Measurements from ENCODE around the gene GRK3.
"Not testable (repeated sequence)": the region's sequence is repeated elsewhere in the genome, so short reads cannot be mapped to it uniquely, and the experiment has no call there.

Gene GRK3

DNA sequence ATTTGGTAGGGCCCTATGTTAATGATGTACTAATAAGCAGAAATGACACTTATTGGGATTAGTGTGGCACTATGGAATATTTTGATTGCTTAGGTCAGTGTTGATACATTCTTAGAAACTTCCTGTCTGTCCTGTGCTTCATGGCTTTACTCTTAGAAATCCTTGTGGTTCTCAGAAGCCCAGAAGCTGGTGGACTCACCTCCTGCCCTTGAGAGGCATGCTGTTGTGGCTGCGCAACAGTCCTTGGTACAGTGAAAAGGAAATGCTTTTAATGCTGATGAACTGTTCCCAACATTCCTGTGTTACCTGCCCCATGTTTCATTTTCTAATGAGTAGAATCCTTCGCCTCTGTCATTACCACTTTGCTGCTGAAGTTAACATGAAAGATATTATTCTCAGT is 125.2 kb downstream of the GRK3 start:
- no peak overlapping the region for H3K27ac ChIP-seq
- no peak overlapping the region for H3K4me3 ChIP-seq

DNA sequence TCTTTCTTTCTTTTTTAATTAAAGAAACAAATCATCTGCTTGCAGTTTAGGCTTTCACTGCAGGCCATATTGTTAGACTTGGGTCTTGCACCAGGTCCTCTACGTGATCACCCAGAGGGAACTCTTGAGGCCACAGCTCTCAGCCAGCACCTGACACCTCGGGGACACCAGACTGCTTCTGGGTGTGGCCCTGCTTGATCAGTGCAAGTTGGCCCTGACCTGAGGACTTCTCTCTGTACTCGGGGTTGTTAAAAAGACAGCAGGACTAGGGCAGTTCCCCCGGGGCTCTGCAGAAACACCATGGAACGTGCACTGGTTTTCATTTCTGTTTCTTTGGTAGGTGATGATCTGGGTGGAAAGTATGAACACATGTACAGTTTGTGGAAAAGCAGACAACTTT is 126.3 kb downstream of the GRK3 start:
- Histone ChIP-seq H3K27ac (no peak overlapping the region), H3K4me3 (no peak overlapping the region)

DNA sequence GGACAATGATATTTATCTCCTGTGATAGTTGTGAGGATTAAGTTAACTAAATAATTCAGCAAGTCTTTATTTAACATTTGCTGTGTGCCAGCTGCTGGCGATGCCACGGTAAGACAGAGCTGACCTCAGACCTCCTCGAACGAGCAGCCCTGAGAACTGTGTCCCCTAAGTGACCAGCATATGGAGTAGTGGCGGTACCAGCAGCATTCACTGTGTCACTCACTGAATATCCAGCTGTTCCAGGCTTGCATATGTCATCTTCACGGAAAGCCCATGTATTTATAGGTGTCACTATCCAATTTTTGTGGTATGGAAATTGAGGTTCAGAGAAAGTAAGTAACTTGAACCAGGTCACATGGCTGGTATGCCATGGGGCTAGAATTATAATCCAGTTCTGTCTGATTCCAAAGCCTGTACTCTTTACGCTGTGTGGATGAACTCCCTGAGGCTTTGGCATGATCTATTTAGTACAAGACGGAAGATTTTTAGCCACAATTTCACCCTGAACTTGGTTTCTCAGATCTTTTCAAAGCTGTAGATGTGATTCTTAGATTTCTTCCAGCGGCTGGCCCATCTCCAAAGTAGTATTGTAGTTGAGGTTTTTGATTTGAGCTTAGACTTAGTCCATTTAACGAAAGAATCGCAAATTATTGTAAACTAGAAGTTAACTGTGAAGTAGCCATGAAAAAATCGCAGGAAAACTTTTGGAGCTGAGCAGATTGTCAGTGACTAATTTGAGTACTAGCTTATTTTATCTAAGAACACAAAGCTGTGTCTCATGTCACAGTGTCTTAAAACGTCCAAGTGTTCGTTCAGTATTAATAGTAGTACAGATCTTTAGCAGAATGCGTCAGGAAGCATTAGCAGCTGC is 128.2 kb downstream of the GRK3 start:
- no peak overlapping the region for H3K27ac ChIP-seq
- H3K4me3 ChIP-seq = no peak overlapping the region

DNA sequence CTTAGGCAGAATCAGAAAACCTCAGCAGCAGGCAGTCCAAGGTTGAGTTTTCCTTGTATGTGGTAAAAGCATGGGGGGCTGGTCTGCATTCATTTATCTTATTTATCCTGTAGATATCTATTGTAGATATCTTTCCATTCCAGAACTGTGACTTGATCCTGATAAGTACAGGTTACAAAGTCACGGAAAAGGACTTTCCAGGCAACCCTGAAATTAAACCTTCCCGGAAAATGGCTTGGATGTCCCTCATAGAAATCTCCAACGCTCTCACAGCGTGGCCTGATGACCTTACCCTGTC is 128.7 kb downstream of the GRK3 start:
- H3K27ac ChIP-seq = no peak overlapping the region
- no peak overlapping the region for H3K4me3 ChIP-seq

DNA sequence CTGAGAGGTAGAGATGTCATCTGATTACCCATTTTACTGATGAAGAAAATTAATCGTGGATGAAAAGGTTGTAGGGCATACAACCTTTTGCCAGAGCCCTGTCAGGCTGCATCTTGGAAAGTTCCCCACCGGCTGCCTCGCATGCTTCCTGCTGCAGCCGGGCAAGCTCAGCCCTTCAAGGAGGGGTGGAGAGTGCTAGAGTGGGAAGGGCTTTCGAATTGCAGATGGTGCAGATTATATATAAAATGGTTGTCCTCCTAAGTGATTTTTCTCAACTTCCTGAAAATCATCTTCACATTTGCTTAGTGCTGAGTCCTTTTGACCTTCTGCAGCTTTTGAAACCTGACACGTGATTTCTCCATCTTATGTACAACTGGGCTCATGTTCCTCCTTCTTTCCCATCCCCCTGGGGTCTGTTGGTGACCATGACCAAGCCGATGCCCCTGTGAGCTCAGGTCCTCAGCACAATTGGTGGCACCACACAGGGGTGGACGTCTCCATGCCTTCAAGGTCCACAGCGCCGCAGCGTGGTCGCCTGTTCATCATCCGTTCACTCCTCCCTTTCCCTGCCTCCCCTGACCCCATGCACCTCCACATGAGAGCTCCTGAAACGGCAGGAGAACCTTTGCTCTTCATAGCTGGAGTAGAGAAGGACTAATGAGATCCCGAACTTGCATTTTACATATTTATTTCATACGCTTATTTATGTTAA is 129.9 kb downstream of the GRK3 start:
- H3K4me3 ChIP-seq = no peak overlapping the region
- no peak overlapping the region for H3K27ac ChIP-seq

DNA sequence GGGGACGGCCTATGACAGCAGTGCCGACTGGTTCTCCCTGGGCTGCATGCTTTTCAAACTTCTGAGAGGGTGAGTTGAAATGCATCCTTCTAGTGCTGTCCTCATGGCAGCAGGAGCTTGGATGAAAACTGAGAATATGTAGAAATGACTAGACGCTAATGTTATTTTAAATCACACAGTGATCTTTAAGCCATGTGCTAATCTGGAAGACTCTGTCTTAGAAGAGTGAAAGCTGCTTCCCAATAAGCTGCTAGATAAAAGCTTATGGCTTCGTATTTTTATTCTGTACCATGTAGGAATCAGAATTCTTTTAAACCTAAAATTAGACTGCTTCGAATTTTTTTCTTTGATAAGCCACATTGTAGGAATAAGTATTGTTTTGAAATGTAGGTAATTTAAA is 130.7 kb downstream of the GRK3 start:
- no peak overlapping the region for H3K4me3 ChIP-seq
- H3K27ac ChIP-seq = no peak overlapping the region

DNA sequence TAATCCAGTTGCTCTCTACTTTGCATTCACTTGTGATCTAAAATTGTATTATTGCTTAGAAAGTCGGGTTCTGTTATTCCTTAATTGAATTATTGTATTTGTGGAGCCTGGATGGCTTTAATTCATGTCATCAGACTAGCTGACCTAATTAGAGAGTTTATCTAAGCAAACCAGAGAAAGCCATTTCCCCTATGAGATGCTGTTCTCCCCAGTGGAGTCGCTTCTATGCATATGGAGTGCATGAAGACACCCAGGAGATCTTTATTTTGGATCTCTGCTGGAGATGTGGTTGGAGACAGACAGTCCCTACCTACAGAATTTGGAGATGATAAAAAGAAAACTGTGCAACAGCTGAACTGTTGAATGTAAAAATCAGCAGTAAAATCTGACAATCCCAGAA is 132.3 kb downstream of the GRK3 start:
- Histone ChIP-seq H3K27ac (no peak overlapping the region), H3K4me3 (no peak overlapping the region)

DNA sequence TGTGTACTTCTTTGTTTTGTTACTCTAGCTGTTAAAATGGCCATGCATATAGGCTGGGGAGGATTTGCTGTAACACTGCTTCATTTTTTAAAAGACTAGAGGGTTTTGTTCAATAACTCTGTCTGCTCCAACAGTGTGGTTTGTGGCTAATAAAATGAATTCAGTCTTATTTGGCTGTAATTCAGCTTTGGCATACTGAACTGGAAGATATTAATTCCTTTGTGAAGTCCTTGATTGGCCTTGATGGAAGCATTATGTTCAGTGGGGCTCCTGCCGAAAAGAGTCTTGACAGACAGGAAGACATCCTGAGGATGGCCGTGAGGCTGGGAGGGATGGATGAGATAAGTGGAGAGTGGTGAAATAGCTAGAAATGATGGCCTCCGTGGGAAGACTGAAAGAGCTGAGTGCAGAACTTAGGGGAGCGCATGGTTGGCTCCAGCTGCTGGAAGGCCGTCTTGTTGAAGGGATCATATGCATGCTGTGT is 132.7 kb downstream of the GRK3 start:
- Histone ChIP-seq H3K27ac (no peak overlapping the region), H3K4me3 (no peak overlapping the region)

DNA sequence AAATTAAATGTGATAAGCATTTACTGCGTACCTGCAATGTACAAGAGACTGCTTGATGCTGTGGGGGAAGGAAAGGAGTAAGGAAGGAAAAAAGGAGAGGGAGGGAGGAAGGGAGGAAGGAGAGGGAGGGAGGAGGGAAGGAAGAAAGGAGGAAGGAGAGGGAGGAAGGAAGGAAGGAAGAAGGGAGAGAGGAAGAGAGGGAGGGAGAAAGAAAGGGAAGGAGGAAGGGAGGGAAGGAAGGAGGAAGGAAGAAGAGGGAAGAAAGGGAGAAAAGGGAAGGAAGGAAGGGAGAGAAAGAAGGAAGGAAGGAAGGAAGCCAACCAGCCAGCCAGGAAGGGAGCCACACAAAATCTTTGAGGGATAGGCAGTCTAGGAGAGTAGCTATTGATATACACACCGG is 133.5 kb downstream of the GRK3 start:
- Histone ChIP-seq H3K4me3 (no peak overlapping the region), H3K27ac (no peak overlapping the region)

DNA sequence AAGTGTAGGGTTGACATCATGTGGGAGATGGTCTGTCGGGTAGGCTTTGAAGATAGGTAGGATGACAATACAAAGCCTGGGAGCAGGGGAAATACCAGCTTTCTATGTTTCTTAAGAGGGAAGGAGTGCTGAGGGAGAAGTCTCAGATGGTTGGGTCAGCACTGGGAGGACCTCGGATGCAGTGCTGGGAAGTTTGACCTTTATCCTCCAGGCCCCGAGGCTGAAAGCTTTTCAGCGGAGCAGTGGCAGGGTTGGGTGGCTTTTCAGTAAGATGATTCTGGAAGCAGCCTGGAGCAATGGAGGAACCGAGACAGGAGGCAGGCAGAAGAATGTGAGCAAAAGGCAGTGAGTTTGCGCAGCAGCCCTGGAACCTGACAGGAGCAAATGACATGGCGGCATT is 134.0 kb downstream of the GRK3 start:
- Histone ChIP-seq H3K27ac (no peak overlapping the region), H3K4me3 (no peak overlapping the region)

DNA sequence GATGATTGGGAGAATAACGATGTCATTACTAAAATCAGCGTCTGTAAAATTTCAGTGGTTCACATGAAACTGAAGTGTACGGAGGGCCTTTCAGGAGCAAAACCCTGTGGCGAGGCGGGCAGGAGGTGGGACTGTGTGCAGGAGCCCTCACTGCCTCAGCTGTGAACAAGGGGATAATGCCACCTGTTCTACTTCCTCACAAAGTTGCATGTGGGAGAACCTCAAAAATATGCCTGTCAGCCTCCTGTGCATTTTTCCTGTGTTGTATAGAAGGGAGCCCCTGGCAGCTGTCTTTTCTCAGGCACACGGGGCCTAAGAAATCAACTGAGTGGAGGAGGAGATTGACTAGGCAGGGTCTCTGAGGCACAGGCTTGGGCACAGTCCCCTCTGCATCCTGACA is 134.5 kb downstream of the GRK3 start:
- no peak overlapping the region for H3K4me3 ChIP-seq
- H3K27ac ChIP-seq = no peak overlapping the region

DNA sequence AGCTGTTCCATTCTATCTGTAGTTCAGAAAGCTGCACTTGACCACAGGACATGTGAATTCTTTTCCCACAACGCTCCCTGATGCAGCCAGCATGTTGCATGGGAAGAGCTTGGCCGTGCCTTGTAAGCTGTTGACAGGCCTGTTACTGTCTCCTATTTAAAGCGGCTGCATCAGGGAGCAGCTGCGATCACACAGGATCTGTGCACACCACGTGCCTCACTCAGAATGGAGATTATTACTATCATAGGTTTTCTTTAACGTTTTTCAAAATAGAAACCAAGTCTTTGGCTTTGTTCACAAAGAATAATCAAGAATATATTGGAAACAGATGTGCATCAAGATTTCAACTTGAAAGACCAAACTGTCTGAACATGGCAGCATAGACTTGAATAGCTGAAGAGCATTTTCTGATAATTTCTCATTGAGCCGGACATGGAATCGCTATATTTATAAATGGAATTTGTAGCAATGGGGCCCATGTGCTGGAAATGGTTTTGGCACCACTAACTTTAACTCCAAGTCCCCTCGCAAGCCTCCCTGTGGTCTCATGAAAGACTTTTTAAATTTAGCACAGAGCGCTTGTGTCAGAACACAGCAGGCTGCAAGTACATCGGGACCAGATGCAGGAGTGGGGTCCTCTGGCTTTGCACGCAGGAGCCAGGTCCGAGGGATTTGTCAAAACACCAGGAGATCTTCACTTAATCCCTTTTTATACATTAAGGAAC is 136.7 kb downstream of the GRK3 start:
- H3K27ac ChIP-seq = peak overlapping the region in 2 of 21 experiments; percentile 20 to 43
- H3K4me3 ChIP-seq = no peak overlapping the region

DNA sequence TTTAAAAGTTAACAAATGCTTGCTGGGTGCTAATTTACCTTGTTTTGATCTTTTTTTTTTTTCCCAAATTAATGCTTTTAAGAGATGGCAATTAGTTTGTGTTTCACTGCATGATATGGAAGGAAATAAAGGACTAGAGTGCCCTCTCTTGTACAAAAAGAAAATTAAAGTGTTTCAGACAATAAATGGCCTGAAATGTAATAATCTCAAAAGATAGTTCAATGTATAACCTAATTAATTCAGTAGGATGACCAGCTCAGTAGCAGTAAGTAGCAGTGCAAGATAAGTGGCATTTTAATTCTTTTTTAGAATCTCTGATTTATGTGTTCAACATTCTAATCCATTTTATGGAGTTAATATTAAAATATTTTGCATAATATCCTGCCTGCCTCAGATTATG is 137.6 kb downstream of the GRK3 start:
- H3K27ac ChIP-seq = peak overlapping the region in 1 of 21 experiments; percentile 43
- no peak overlapping the region for H3K4me3 ChIP-seq

DNA sequence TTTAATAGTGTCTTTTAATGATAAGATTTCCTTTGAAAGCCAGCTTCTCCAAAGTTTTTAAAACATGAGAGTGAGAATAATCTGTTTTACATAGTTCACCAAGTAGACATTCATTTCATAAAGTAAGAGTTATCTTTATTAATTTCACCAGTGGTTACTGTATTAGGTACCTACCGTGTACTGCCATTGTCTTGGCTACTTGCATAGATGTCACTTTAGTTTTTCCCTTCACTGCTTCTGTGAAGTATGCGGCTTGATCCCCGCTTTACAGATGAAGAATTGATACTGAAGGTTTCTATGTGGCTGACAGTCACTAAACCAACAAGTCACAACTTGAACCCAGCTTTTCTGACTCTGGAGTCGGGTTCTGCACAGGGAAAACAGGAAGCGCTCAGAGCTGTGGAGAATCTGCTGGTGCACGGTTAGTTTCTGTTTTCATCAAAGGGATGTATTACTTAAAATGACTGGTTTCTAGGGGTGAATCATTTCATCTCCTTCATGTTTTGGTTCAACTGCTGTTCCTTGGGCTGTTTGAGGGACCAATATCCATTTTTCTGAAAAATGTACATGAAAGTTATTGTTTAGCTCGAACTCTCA is 138.2 kb downstream of the GRK3 start:
- Histone ChIP-seq H3K27ac (no peak overlapping the region), H3K4me3 (no peak overlapping the region)

DNA sequence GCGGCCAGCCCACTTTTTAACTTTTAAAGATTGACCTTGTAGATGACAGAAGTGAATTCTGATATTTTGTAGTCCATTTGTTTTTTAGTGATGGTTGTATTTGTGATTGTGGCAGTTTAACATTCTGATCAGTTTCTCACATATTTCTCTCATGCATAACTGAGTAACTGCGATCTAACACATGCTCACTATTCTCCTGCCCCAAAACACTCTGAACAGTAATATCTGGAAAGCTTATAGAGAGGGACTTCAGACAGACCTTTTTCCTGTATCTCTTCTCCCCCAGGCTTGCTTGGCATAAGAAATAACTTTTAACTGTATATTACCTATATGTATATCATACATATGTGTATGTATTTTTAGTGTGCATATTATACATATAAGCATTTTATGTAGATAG is 140.2 kb downstream of the GRK3 start:
- no peak overlapping the region for H3K4me3 ChIP-seq
- no peak overlapping the region for H3K27ac ChIP-seq

DNA sequence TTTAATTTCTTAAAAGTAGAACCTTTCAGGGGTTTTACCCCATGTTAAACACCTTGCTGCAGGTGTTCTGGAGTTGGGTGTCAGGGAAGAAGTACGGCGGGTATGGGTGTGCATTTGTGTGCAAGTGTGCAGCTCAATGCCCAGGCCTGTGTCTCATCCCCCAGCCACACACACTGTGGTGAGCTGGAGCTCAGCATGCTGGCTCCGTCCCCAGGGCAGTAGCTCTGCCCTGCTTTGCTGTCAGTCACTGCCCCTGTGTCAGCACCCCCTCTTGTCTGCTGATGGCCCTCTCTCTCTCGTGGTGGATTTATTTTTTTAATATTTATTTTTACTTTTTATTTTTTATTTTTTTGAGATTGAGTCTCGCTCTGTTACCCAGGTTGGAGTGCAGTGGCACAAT is 141.7 kb downstream of the GRK3 start:
- Histone ChIP-seq H3K27ac (no peak overlapping the region), H3K4me3 (no peak overlapping the region)

DNA sequence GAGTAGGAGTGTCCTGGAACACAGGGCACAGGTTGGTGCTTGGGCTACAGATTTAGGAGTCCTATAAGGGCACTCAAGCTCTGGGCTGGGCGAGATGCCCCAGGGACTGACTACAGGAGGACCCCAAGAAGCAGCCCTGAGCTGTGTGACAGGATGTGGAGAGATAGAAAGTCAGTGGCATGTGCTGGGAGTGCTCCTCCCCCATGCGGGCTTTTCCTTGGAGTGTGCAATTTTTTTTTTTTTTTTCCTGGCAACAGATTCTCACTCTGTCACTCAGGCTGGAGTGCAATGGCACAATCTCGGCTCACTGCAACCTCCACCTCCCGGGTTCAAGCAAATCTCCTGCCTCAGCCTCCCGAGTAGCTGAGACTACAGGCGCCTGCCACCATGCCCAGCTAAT is 144.0 kb downstream of the GRK3 start:
- not testable (repeated sequence) for H3K27ac ChIP-seq, H3K4me3 ChIP-seq

DNA sequence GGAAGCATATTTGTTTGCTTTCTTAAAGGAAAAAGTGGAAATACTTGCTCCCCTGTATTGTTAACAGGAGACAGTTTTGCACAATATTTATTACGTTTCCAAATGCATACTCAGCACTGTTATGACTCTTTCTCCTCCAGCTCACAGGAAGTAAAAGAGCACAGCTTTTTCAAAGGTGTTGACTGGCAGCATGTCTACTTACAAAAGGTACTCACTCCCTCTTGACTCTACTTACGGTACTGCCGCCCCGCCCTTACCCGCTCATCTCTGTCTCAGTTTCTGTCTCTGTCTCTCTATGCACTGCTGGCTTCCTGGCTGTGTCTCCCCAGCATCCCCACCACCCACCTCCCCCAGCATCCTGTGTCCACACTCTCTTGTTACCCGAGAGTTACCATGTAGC is 145.3 kb downstream of the GRK3 start:
- Histone ChIP-seq H3K27ac (no peak overlapping the region), H3K4me3 (no peak overlapping the region)

DNA sequence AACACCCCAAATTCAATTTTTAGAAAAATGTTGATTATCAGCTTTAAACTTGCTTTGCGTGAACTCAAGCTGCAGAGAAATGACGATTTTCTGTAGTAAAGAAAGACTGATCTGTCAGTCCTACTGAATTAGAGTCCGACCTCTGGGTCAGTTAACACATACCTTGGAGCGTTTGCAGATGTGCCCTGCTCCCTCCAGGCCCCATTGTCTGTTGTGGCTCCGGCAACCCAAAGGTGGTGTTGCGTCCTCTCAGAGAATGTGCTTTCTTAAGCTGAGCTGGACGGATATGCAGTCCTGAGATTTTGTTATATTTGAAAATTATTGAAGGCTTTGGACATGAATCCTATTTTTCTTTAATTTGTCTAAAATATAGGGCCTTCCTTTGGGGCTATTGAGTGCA is 146.0 kb downstream of the GRK3 start:
- Histone ChIP-seq H3K4me3 (no peak overlapping the region), H3K27ac (no peak overlapping the region)

DNA sequence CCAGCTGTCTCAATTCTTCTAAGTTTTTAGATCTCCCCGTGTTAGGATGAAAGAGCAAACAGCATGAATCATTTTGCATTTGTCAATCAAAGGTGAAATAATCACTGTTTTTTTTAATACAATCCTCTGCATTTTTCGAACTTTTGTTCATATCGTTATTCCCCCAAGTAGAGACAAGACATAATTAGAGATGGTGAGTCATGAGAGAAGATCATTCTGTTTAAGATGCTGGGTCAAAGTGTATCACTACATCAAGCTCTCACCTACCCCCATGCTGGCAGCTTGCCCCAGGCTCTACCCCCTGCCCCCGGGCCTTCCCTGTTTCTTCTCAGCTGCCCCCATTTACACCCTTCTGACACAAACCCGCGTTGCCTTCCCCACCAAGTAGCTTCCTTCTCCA is 147.0 kb downstream of the GRK3 start:
- Histone ChIP-seq H3K4me3 (no peak overlapping the region), H3K27ac (no peak overlapping the region)
